KOPT-K1 (cell line): ENCODE measurements around the gene ZNF248.
"Not testable (repeated sequence)": the region's sequence is repeated elsewhere in the genome, so short reads cannot be mapped to it uniquely, and the experiment has no call there.

ENCODE experiments used
- H3K27ac ChIP-seq: fragments of 200-600 bp; sonication (generic); 2 replicates; pipeline ENCODE4 v1.5.1; 2016; ENCODE audit warnings: antibody characterized with exemption, mild to moderate bottlenecking, low read depth, low read length; ENCODE audit not compliant: poor library complexity, severe bottlenecking
- H3K36me3 ChIP-seq: fragments of 200-600 bp; sonication (generic); 2 replicates; pipeline ENCODE4 v1.5.1; 2017; ENCODE audit warnings: antibody characterized with exemption, mild to moderate bottlenecking, low read length, moderate library complexity; ENCODE audit not compliant: insufficient read depth
- H3K9me3 ChIP-seq: fragments of 200-600 bp; sonication (generic); 2 replicates; pipeline ENCODE4 v1.5.1; 2017; ENCODE audit warnings: antibody characterized with exemption, low read length, mild to moderate bottlenecking; ENCODE audit not compliant: insufficient read depth, poor library complexity, severe bottlenecking

Gene ZNF248

GRCh38 chr10:37739181-37739580 lies 118.2 kb downstream of the ZNF248 start:
- H3K9me3 ChIP-seq: no peaks in the 10 kb centered on the region
- H3K27ac ChIP-seq: no peak overlapping the region
- no peaks in the 10 kb centered on the region for H3K36me3 ChIP-seq

- not testable (repeated sequence) for H3K9me3 ChIP-seq, H3K27ac ChIP-seq
Observed at GRCh38 chr10:37738241-37738640, 119.2 kb downstream of the ZNF248 start.

GRCh38 chr10:37737336-37737735 lies 120.1 kb downstream of the ZNF248 start:
- Histone ChIP-seq H3K36me3 (no peaks in the 10 kb centered on the region), H3K9me3 (no peaks in the 10 kb centered on the region), H3K27ac (no peak overlapping the region)

More at GRCh38 chr10:37738241-37738640, 119.2 kb downstream of the ZNF248 start:
- H3K36me3 ChIP-seq: not testable (repeated sequence)

- no peak overlapping the region for H3K27ac ChIP-seq
- no peaks in the 10 kb centered on the region for H3K9me3 ChIP-seq
Observed at GRCh38 chr10:37736120-37736519, 121.3 kb downstream of the ZNF248 start.

GRCh38 chr10:37734971-37735370 lies 122.4 kb downstream of the ZNF248 start:
- no peak overlapping the region for H3K27ac ChIP-seq
- H3K9me3 ChIP-seq: no peaks in the 10 kb centered on the region
- no peaks in the 10 kb centered on the region for H3K36me3 ChIP-seq

More at GRCh38 chr10:37736120-37736519, 121.3 kb downstream of the ZNF248 start:
- no peaks in the 10 kb centered on the region for H3K36me3 ChIP-seq
